GM12864 (cell line): Measurements from ENCODE around the gene SIGLEC11.

Experiments used
- DNase-seq: peaks from one replicate; pipeline ENCODE4 v3.0.0-alpha.2; 2011; ENCODE audit warnings: low read depth
- H3K4me3 ChIP-seq: 2 replicates; pipeline ENCODE4 v1.5.1; 2011; ENCODE audit warnings: mild to moderate bottlenecking, low read depth, low read length, control low read depth
- TF ChIP-seq, protein P1 (sequence below): IDR thresholded peaks from 2 replicates; pipeline ENCODE4 v1.5.1; 2011; ENCODE audit warnings: low read depth, mild to moderate bottlenecking, moderate library complexity, low read length, control low read depth, inconsistent platforms; ENCODE audit errors: missing control alignments

Gene SIGLEC11

DNA sequence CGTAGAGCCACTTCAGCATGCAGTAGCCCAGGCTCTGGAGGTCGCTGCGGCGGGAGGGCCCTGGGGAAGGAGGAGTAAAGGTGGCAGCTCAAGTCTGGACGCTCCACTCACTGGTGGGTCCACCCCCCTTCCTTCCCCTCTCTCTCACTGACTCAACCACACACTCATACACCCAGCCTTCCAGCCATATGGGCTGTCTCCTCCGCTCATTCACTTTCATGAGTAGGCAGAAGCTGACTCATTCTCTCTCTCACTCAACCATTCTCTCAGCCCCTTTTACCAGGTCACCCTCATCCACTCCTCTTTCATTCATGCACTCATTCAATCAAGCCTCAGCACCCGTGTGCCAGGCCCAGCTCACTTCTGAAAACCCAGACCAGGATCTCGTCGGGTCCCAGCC lies 27.5 kb upstream of the SIGLEC11 start:
- H3K4me3 ChIP-seq: no peak overlapping the region
- TF ChIP-seq, protein P1, sequence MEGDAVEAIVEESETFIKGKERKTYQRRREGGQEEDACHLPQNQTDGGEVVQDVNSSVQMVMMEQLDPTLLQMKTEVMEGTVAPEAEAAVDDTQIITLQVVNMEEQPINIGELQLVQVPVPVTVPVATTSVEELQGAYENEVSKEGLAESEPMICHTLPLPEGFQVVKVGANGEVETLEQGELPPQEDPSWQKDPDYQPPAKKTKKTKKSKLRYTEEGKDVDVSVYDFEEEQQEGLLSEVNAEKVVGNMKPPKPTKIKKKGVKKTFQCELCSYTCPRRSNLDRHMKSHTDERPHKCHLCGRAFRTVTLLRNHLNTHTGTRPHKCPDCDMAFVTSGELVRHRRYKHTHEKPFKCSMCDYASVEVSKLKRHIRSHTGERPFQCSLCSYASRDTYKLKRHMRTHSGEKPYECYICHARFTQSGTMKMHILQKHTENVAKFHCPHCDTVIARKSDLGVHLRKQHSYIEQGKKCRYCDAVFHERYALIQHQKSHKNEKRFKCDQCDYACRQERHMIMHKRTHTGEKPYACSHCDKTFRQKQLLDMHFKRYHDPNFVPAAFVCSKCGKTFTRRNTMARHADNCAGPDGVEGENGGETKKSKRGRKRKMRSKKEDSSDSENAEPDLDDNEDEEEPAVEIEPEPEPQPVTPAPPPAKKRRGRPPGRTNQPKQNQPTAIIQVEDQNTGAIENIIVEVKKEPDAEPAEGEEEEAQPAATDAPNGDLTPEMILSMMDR: no peak
- DNase-seq: no peak

DNA sequence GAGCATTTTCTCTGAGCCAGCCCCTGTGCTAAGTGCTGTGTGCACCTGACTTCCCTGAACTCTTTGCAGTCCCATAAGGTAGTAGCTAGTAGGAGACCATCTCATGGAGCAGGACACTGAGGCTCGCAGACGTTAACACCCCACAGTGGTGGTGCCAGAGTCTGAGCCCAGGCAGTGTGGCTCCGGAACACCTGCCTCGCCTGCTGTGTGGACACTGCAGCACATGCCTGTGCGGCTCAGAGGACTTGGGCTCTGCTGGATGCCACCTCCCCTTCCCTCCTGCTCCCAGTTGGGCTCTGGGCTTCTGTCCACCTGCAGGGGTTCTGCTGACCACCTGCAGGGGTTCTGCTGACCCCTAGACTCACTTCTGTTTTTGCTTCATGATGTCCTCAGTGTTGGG lies 27.0 kb upstream of the SIGLEC11 start:
- TF ChIP-seq, protein P1: no peak
- no peak for DNase-seq
- H3K4me3 ChIP-seq: no peak overlapping the region

DNA sequence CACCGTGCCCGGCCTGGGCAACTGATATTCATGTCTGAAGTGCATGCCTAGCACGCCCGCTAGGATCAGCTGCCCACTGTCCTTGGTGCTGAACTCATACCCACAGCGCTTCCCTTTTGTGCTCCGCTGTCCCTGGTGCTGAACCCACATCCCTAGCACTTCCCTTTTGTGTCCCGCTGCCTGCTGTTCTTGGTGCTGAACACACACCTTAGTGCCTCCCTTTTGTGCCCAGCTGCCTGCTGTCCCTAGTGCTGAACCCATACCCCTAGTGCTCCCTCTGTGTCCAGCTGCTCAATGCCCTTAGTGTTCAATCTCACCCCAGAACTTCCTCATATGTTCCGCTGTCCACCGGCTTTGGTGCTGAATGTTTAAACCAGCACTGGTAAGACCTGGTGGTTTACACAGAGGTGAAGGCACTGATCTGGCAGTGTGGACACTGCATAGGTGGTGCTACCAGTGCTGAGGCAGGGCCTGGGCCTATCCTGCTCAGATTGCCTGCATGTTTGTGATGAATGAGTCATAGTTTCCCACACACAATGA lies 26.3 kb upstream of the SIGLEC11 start:
- H3K4me3 ChIP-seq: no peak overlapping the region
- TF ChIP-seq, protein P1: no peak
- no peak for DNase-seq

DNA sequence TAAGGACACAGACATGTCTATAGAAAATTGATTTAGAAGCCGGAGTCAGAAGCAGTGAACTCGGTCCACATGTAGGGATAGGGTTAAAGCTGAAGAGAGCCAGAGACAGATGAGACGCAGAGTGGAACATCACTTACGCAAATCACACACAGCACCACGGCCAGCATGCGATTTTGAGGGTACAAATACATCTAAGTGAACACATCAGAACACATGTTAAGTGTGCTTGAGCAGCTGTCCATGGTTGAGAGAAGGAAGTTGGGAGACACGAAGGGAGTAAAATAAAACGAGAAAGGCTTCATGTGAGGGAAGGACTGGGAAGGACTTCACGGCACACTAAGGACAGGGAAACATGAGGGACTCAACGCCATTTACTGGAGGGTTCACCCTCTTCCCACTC lies 25.4 kb upstream of the SIGLEC11 start:
- H3K4me3 ChIP-seq: no peak overlapping the region
- TF ChIP-seq, protein P1: no peak
- no peak for DNase-seq

DNA sequence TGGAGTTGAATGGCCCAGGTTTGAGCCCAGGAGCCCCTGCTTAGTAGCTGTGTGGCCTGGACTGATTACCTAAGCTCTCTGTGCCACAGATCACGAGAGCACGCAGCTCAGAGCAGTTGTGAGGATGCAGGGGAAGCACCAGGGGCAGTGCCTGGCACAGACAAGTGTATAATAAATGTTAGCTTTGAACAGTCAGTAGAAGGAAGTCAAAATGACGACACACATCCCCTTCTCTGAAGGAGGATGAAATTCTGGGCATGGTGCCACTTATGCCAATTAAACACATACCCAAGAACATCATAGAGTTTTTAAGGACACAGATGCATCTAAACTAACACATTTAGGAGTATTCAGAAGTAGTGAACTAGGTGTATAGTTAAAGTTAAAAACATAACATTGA lies 24.9 kb upstream of the SIGLEC11 start:
- TF ChIP-seq, protein P1: no peak
- no peak for DNase-seq

DNA sequence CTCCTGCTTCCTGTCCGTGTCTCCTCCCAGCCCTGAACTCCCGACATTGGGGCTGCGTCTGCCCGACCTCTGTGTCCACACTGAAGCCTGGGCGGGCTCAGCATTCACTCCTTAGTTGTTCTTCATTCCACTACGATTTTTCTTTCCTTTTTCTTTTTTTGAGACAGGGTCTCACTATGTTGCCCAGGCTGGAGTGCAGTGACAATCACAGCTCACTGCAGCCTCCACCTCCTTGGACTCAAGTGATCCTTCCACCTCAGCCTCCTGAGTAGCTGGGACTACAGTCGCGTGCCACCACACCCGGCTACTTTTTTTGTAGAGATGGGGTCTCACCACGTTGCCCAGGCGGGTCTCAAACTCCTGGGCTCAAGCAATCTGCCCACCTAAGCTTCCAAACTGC lies 23.5 kb upstream of the SIGLEC11 start:
- H3K4me3 ChIP-seq: no peak overlapping the region
- TF ChIP-seq, protein P1: no peak
- no peak for DNase-seq

More for the DNA sequence above, 24.9 kb upstream of the SIGLEC11 start:
- H3K4me3 ChIP-seq: no peak overlapping the region

DNA sequence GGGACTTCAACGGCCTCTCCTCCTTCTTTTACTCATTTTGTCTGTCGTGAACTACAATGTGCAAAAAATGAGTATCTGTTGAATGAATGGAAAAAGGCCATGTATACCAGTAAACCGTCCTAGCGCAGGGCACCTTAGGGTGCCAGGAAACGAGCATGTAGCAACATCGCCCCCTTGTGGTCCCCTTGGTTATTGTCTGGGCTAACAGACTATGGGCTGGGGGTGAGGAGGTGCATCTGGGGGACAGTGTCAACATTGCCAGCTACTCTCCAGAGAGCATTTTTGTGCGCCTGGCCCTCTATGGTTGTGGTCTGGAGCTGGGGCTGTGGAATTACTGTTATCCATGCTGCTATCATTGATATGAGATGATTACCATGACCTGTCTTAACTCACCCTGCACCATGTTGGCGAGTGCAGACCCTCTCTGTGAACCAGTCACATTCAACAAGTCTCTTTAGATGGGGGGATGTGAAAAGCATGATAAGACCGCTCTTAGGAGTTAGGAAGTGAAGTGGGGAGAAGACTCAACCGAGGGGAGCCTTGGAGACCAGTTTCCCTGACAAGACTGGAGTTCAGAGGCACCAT lies 22.8 kb upstream of the SIGLEC11 start:
- no peak overlapping the region for H3K4me3 ChIP-seq
- DNase-seq: no peak
- TF ChIP-seq, protein P1: peak; percentile 97
